H9 (cell line): ENCODE data around the gene IL32. TPM values are rescaled to one million over a fixed set of nuclear protein-coding genes. Genes with fewer than 3 reads are reported as not detected.

Experiments
- DNase-seq: peaks from one replicate; pipeline ENCODE4 v3.0.0-alpha.2; 2017
- H2AFZ ChIP-seq: one replicate; pipeline ENCODE4 v1.6.1; 2013; ENCODE audit warnings: mild to moderate bottlenecking, low read length, control low read depth, moderate library complexity
- H2AK5ac ChIP-seq: 2 replicates; pipeline ENCODE4 v1.6.1; 2013; ENCODE audit warnings: low read length, control low read depth, mixed read lengths; ENCODE audit not compliant: insufficient read length
- H2BK120ac ChIP-seq: one replicate; pipeline ENCODE4 v1.6.1; 2013; ENCODE audit warnings: low read depth, mild to moderate bottlenecking, low read length, control low read depth, inconsistent platforms; ENCODE audit not compliant: poor library complexity, severe bottlenecking
- H2BK12ac ChIP-seq: 2 replicates; pipeline ENCODE4 v1.6.1; 2013; ENCODE audit warnings: low read length, control low read depth, mixed read lengths, low read depth; ENCODE audit not compliant: insufficient read length
- H2BK15ac ChIP-seq: 2 replicates; pipeline ENCODE4 v1.6.1; 2013; ENCODE audit warnings: low read depth, low read length, control low read depth
- H2BK20ac ChIP-seq: one replicate; pipeline ENCODE4 v1.6.1; 2013; ENCODE audit warnings: low read depth, mild to moderate bottlenecking, low read length, control low read depth, inconsistent platforms; ENCODE audit not compliant: poor library complexity, severe bottlenecking
- H2BK5ac ChIP-seq: 2 replicates; pipeline ENCODE4 v1.6.1; 2013; ENCODE audit warnings: low read length, control low read depth, mixed read lengths; ENCODE audit not compliant: insufficient read length
- H3K14ac ChIP-seq: 2 replicates; pipeline ENCODE4 v1.6.1; 2013; ENCODE audit warnings: low read length, control low read depth; ENCODE audit not compliant: insufficient read depth
- H3K18ac ChIP-seq: 2 replicates; pipeline ENCODE4 v1.6.1; 2013; ENCODE audit warnings: low read depth, mild to moderate bottlenecking, mixed read lengths, low read length, control low read depth; ENCODE audit not compliant: insufficient read length
- H3K23ac ChIP-seq: 2 replicates; pipeline ENCODE4 v1.6.1; 2013; ENCODE audit warnings: low read length, control low read depth, mixed read lengths, low read depth; ENCODE audit not compliant: insufficient read length
- H3K23me2 ChIP-seq: 2 replicates; pipeline ENCODE4 v1.6.1; 2013; ENCODE audit warnings: low read depth, mild to moderate bottlenecking, mixed read lengths, low read length, control low read depth; ENCODE audit not compliant: insufficient read length, poor library complexity, severe bottlenecking
- H3K27ac ChIP-seq: 2 replicates; pipeline ENCODE4 v1.5.1; 2013; ENCODE audit warnings: low read length, control low read depth, mixed read lengths, low read depth; ENCODE audit not compliant: insufficient read length
- H3K27me3 ChIP-seq: 2 replicates; pipeline ENCODE4 v1.6.1; 2013; ENCODE audit warnings: low read length, control low read depth, inconsistent platforms; ENCODE audit not compliant: insufficient read depth
- H3K4ac ChIP-seq: 2 replicates; pipeline ENCODE4 v1.6.1; 2013; ENCODE audit warnings: low read depth, mild to moderate bottlenecking, control low read depth, inconsistent platforms, low read length, moderate library complexity
- H3K4me1 ChIP-seq: 2 replicates; pipeline ENCODE4 v1.6.1; 2013; ENCODE audit warnings: low read length, control low read depth, inconsistent platforms; ENCODE audit not compliant: insufficient read depth
- H3K4me2 ChIP-seq: 2 replicates; pipeline ENCODE4 v1.6.1; 2013; ENCODE audit warnings: low read length, control low read depth, mixed read lengths; ENCODE audit not compliant: insufficient read length, insufficient read depth
- H3K56ac ChIP-seq: 2 replicates; pipeline ENCODE4 v1.6.1; 2013; ENCODE audit warnings: low read depth, mild to moderate bottlenecking, mixed read lengths, low read length, control low read depth; ENCODE audit not compliant: insufficient read length
- H3K79me1 ChIP-seq: 2 replicates; pipeline ENCODE4 v1.6.1; 2013; ENCODE audit warnings: low read depth, mild to moderate bottlenecking, moderate library complexity, low read length, control low read depth, inconsistent platforms; ENCODE audit not compliant: insufficient read depth, poor library complexity, severe bottlenecking
- H3K79me2 ChIP-seq: 2 replicates; pipeline ENCODE4 v1.6.1; 2013; ENCODE audit warnings: low read length, control low read depth, inconsistent platforms; ENCODE audit not compliant: insufficient read depth
- H3K9ac ChIP-seq: 2 replicates; pipeline ENCODE4 v1.6.1; 2013; ENCODE audit warnings: low read length, control low read depth, mixed read lengths; ENCODE audit not compliant: insufficient read length; ENCODE audit errors: extremely low read depth
- H3K9me3 ChIP-seq: one replicate; pipeline ENCODE4 v1.6.1; 2013; ENCODE audit warnings: low read depth, low read length, inconsistent platforms; ENCODE audit not compliant: control insufficient read depth
- H3T11ph ChIP-seq: one replicate; pipeline ENCODE4 v1.6.1; 2013; ENCODE audit warnings: mild to moderate bottlenecking, low read length, control low read depth, inconsistent platforms
- H4K20me1 ChIP-seq: one replicate; pipeline ENCODE4 v1.6.1; 2013; ENCODE audit not compliant: control insufficient read depth, insufficient read length, insufficient read depth
- H4K5ac ChIP-seq: 2 replicates; pipeline ENCODE4 v1.6.1; 2013; ENCODE audit warnings: low read depth, mild to moderate bottlenecking, mixed read lengths, low read length, control low read depth; ENCODE audit not compliant: insufficient read length
- H4K8ac ChIP-seq: replicated peaks from 2 replicates; pipeline ENCODE4 v1.6.1; 2013; ENCODE audit warnings: low read length, control low read depth, mixed read lengths, low read depth; ENCODE audit not compliant: insufficient read length
- H4K91ac ChIP-seq: 2 replicates; pipeline ENCODE4 v1.6.1; 2013; ENCODE audit warnings: low read depth, mild to moderate bottlenecking, moderate library complexity, mixed read lengths, low read length, control low read depth; ENCODE audit not compliant: insufficient read length
- H3K27ac Mint-ChIP-seq, 3 experiments: 2 replicates in 2 of 3; 3 replicates in 1 of 3; pipeline ENCODE4 v1.8.0; 2020 to 2021; ENCODE audit warnings: mixed read lengths in 3 of 3, mild to moderate bottlenecking in 1 of 3, moderate library complexity in 1 of 3
- H3K27me3 Mint-ChIP-seq: 2 replicates; pipeline ENCODE4 v1.8.0; 2021; ENCODE audit warnings: low read depth, mild to moderate bottlenecking, moderate library complexity, mixed read lengths
- H3K36me3 Mint-ChIP-seq, 3 experiments: 2 replicates in 2 of 3; 3 replicates in 1 of 3; pipeline ENCODE4 v1.8.0; 2020 to 2021; ENCODE audit warnings: low read depth in 3 of 3, mixed read lengths in 3 of 3; ENCODE audit not compliant: insufficient read depth in 1 of 3
- H3K4me1 Mint-ChIP-seq, 2 experiments: 2 replicates each; pipeline ENCODE4 v1.8.0; 2020; ENCODE audit warnings: mixed read lengths in 2 of 2
- H3K4me3 Mint-ChIP-seq, 2 experiments: 2 replicates in 1 of 2; 3 replicates in 1 of 2; pipeline ENCODE4 v1.8.0; 2020 to 2021; ENCODE audit warnings: mild to moderate bottlenecking in 2 of 2, mixed read lengths in 2 of 2, moderate library complexity in 1 of 2
- H3K9me3 Mint-ChIP-seq, 2 experiments: 2 replicates in 1 of 2; 3 replicates in 1 of 2; pipeline ENCODE4 v1.8.0; 2020; ENCODE audit warnings: mild to moderate bottlenecking in 2 of 2, mixed read lengths in 2 of 2, moderate library complexity in 1 of 2
- CTCF ChIP-seq: fragments of 200-600 bp; sonication (generic); conservative IDR thresholded peaks from 3 replicates; pipeline ENCODE4 v1.8.0; 2021; ENCODE audit warnings: antibody characterized with exemption, mild to moderate bottlenecking
- WGBS: extraction: QIAGEN DNeasy Blood & Tissue Kit; methylation state at CpG from one replicate; pipeline ENCODE4 v1.1.7; 2013; ENCODE audit warnings: missing lambda C conversion rate, low lambda C conversion rate, mixed read lengths; ENCODE audit not compliant: insufficient read length; ENCODE audit errors: extremely low coverage; 5-methylcytosine and 5-hydroxymethylcytosine counted together
- long read RNA-seq: library from polyadenylated mRNA; unstranded; transcript quantifications from one replicate; pipeline ENCODE4 v2.0.0, GENCODE V29; 2020
- total RNA-seq: library from RNA; stranded (reverse); gene quantifications from 2 replicates; pipeline ENCODE4 v1.2.1, GENCODE V29; 2021

Gene IL32
- total RNA-seq, result 2.0 and 2.6 TPM in 2 replicates
- long read RNA-seq, partial matches to known transcripts, result 0 of 3 reads
- long read RNA-seq, other reads (novel, unspliced or antisense), result 1 of 3 reads

GRCh38 chr16:3065069-3065741 lies at the start of gene IL32:
Gene IL32, plus strand, starts transcription at chr16:3065640. Its CDS starts 172 bp downstream, at chr16:3065812.
- H3K4me3 Mint-ChIP-seq, result peak within 1 kb of the TSS; percentile 20 to 24; a peak in 2 of 5 replicates
- DNase-seq, result no peak
- WGBS, result no CpG with 5 or more reads among the region's 13 CpGs
- no peak within 1 kb of the TSS for H2BK12ac ChIP-seq
- no peaks in the 10 kb centered on the region for H3K9me3 ChIP-seq
- no peak within 1 kb of the TSS for H2BK15ac ChIP-seq
- H2BK120ac ChIP-seq, result no peak within 1 kb of the TSS
- H3K4me2 ChIP-seq, result no peak within 1 kb of the TSS
- H3K79me1 ChIP-seq, result no peaks in the 10 kb centered on the region
- peaks cover 17% of the 10 kb centered on the region for H3K27me3 Mint-ChIP-seq
- no peaks in the 10 kb centered on the region; a peak in 1 of 5 replicates for H3K9me3 Mint-ChIP-seq
- no peak within 1 kb of the TSS for H3K23ac ChIP-seq
- H3T11ph ChIP-seq, result peak within 1 kb of the TSS; percentile 46
- TF ChIP-seq CTCF, result no peak
- no peak within 1 kb of the TSS for H4K5ac ChIP-seq
- H3K27me3 ChIP-seq, result no peaks in the 10 kb centered on the region
- no peaks in the 10 kb centered on the region; a peak in 2 of 7 replicates for H3K36me3 Mint-ChIP-seq
- H4K8ac ChIP-seq, result no peak within 1 kb of the TSS
- no peak within 1 kb of the TSS for H3K56ac ChIP-seq
- H3K14ac ChIP-seq, result no peak within 1 kb of the TSS
- no peaks in the 10 kb centered on the region for H3K4me1 ChIP-seq
- H3K18ac ChIP-seq, result peak within 1 kb of the TSS; percentile 73
- H2BK5ac ChIP-seq, result no peak within 1 kb of the TSS
- no peaks in the 10 kb centered on the region for H3K23me2 ChIP-seq
- no peak within 1 kb of the TSS for H3K9ac ChIP-seq
- H2AFZ ChIP-seq, result no peak within 1 kb of the TSS
- peak within 1 kb of the TSS; percentile 23; the same call in 1 of the 2 replicates for H3K4ac ChIP-seq
- no peak within 1 kb of the TSS for H2BK20ac ChIP-seq
- no peak within 1 kb of the TSS for H2AK5ac ChIP-seq
- no peaks in the 10 kb centered on the region for H3K79me2 ChIP-seq
- peak within 1 kb of the TSS in 1 of 3 experiments; percentile 90; a peak in 1 of 7 replicates for H3K27ac Mint-ChIP-seq
- H3K4me1 Mint-ChIP-seq, result peaks cover 23% of the 10 kb centered on the region in 2 experiments
- peak within 1 kb of the TSS; percentile 14 for H4K91ac ChIP-seq
- no peaks in the 10 kb centered on the region for H4K20me1 ChIP-seq
- no peak within 1 kb of the TSS for H3K27ac ChIP-seq
